BLaER1 (cell line): ENCODE data around the gene CFAP58.

Experiments used
- H3K27ac ChIP-seq: shearing (Covaris generic); formaldehyde crosslinking; 2 replicates; pipeline ENCODE4 v1.8.1; 2022
- H3K27me3 ChIP-seq: shearing (Covaris generic); formaldehyde crosslinking; 2 replicates; pipeline ENCODE4 v1.8.1; 2022
- H3K36me3 ChIP-seq: shearing (Covaris generic); formaldehyde crosslinking; 2 replicates; pipeline ENCODE4 v1.8.1; 2022
- H3K4me1 ChIP-seq: shearing (Covaris generic); formaldehyde crosslinking; 2 replicates; pipeline ENCODE4 v1.8.1; 2022
- H3K4me2 ChIP-seq: shearing (Covaris generic); formaldehyde crosslinking; 2 replicates; pipeline ENCODE4 v1.8.1; 2022
- H3K4me3 ChIP-seq: shearing (Covaris generic); formaldehyde crosslinking; 2 replicates; pipeline ENCODE4 v1.8.1; 2022
- H3K9ac ChIP-seq: shearing (Covaris generic); formaldehyde crosslinking; 2 replicates; pipeline ENCODE4 v1.8.1; 2022
- H3K9me3 ChIP-seq: shearing (Covaris generic); formaldehyde crosslinking; 2 replicates; pipeline ENCODE4 v1.8.1; 2022
- H4K20me1 ChIP-seq: shearing (Covaris generic); formaldehyde crosslinking; 2 replicates; pipeline ENCODE4 v1.8.1; 2022
- Cebpa-rat ChIP-seq: shearing (Covaris generic); IDR thresholded peaks from 2 replicates; pipeline ENCODE4 v1.8.1; 2022

Gene CFAP58

DNA sequence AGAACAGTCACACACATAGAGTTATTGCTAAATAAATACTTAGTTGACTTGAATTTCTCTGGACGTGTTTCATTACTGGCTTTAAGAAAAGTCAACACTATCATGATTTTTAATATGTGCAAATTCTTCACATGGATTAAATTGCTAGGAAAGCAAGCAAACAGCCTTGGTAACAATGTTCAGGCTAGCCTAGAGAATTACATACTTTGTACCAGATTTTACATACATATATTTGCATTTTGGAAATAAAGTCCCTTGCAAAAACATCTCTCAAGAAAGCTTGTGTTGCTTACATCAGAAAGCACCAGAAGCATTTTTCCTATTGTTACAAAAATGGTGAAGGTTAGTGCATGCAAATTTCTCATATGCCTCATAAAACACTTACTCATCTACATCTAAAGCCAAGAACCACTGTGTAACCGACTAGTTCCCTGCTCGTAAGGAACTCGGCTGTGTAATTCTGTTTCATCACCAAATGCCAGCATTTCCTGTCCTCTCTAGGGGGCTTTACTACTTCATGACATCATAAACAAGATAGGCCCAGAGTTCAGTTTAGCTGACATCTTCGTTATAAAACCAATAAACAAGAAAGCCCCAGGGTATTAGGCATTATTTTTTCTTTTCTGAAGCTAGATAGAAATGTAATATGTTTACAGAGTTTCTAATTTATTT, 87.8 kb downstream of the CFAP58 start:
- Histone ChIP-seq H3K9ac (no peak overlapping the region), H3K4me3 (no peak overlapping the region), H3K36me3 (no peaks in the 10 kb centered on the region), H3K4me1 (no peaks in the 10 kb centered on the region; the same call in 1 of the 2 replicates), H3K4me2 (no peak overlapping the region), H3K27ac (no peak overlapping the region), H3K9me3 (no peaks in the 10 kb centered on the region), H4K20me1 (no peaks in the 10 kb centered on the region), H3K27me3 (no peaks in the 10 kb centered on the region)
- TF ChIP-seq Cebpa-rat = no peak

- H3K9ac ChIP-seq = no peak overlapping the region
- no peaks in the 10 kb centered on the region for H3K9me3 ChIP-seq
- H3K4me2 ChIP-seq = no peak overlapping the region
- no peak overlapping the region for H3K27ac ChIP-seq
- peaks cover 14% of the 10 kb centered on the region for H3K4me1 ChIP-seq
- no peak for TF ChIP-seq Cebpa-rat
- no peaks in the 10 kb centered on the region for H3K27me3 ChIP-seq
- H3K4me3 ChIP-seq = no peak overlapping the region
- no peaks in the 10 kb centered on the region for H4K20me1 ChIP-seq
- no peaks in the 10 kb centered on the region for H3K36me3 ChIP-seq
Measured at GRCh38 chr10:104445359-104445758, 91.7 kb downstream of the CFAP58 start.

GRCh38 chr10:104446151-104446550, 92.5 kb downstream of the CFAP58 start:
- TF ChIP-seq Cebpa-rat = no peak
- no peaks in the 10 kb centered on the region for H3K27me3 ChIP-seq

GRCh38 chr10:104447331-104447730, 93.7 kb downstream of the CFAP58 start:
- Histone ChIP-seq H3K27ac (no peak overlapping the region), H3K9ac (no peak overlapping the region), H3K36me3 (no peaks in the 10 kb centered on the region), H3K9me3 (no peaks in the 10 kb centered on the region), H3K4me2 (no peak overlapping the region), H4K20me1 (no peaks in the 10 kb centered on the region), H3K4me1 (peaks cover 14% of the 10 kb centered on the region), H3K4me3 (no peak overlapping the region), H3K27me3 (no peaks in the 10 kb centered on the region)
- no peak for TF ChIP-seq Cebpa-rat

More at GRCh38 chr10:104446151-104446550, 92.5 kb downstream of the CFAP58 start:
- Histone ChIP-seq H3K4me1 (peaks cover 14% of the 10 kb centered on the region), H3K36me3 (no peaks in the 10 kb centered on the region), H3K9me3 (no peaks in the 10 kb centered on the region), H3K4me3 (no peak overlapping the region), H4K20me1 (no peaks in the 10 kb centered on the region), H3K9ac (no peak overlapping the region), H3K27ac (no peak overlapping the region), H3K4me2 (no peak overlapping the region)

DNA sequence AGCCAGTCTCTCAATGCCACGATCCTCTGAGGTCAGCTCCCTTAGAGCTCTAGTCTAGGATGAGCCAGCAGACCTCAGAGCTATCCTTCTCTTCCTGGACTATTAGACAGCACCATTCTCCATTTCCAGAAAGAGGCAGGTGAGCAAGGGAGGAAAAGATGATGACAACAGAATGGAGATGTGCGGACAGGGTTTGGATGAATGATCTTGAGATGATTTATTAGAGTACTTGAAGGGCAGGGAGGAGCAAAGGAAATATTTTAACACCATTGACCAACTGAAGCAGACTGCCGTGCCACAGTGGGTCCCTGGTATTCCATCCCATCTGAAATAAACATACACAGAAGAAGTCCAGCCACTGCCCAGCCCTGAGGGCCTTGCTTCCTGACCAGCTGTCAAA, 94.3 kb downstream of the CFAP58 start:
- H3K4me1 ChIP-seq = peaks cover 14% of the 10 kb centered on the region
- no peaks in the 10 kb centered on the region for H3K36me3 ChIP-seq
- no peaks in the 10 kb centered on the region for H4K20me1 ChIP-seq
- H3K9me3 ChIP-seq = no peaks in the 10 kb centered on the region
- H3K27ac ChIP-seq = no peak overlapping the region
- H3K27me3 ChIP-seq = no peaks in the 10 kb centered on the region
- no peak for TF ChIP-seq Cebpa-rat
- no peak overlapping the region for H3K9ac ChIP-seq
- H3K4me3 ChIP-seq = no peak overlapping the region
- H3K4me2 ChIP-seq = peak overlapping the region; percentile 33

- H3K36me3 ChIP-seq = no peaks in the 10 kb centered on the region
- no peak overlapping the region for H3K4me2 ChIP-seq
- no peak for TF ChIP-seq Cebpa-rat
- H3K27ac ChIP-seq = no peak overlapping the region
- H3K9ac ChIP-seq = no peak overlapping the region
- no peak overlapping the region for H3K4me3 ChIP-seq
- no peaks in the 10 kb centered on the region for H4K20me1 ChIP-seq
- H3K4me1 ChIP-seq = peaks cover 14% of the 10 kb centered on the region
- no peaks in the 10 kb centered on the region for H3K27me3 ChIP-seq
- H3K9me3 ChIP-seq = no peaks in the 10 kb centered on the region
Measured at GRCh38 chr10:104449391-104449790, 95.8 kb downstream of the CFAP58 start.

GRCh38 chr10:104450490-104450889, 96.9 kb downstream of the CFAP58 start:
- H4K20me1 ChIP-seq = no peaks in the 10 kb centered on the region
- H3K4me2 ChIP-seq = no peak overlapping the region
- no peak overlapping the region for H3K4me3 ChIP-seq
- H3K9me3 ChIP-seq = no peaks in the 10 kb centered on the region
- no peak overlapping the region for H3K9ac ChIP-seq
- H3K4me1 ChIP-seq = peaks cover 14% of the 10 kb centered on the region
- TF ChIP-seq Cebpa-rat = no peak
- no peak overlapping the region for H3K27ac ChIP-seq
- no peaks in the 10 kb centered on the region for H3K27me3 ChIP-seq
- H3K36me3 ChIP-seq = no peaks in the 10 kb centered on the region

GRCh38 chr10:104450954-104451353, 97.3 kb downstream of the CFAP58 start:
- Histone ChIP-seq H3K27ac (no peak overlapping the region), H3K9ac (no peak overlapping the region), H3K4me3 (no peak overlapping the region), H3K36me3 (no peaks in the 10 kb centered on the region), H4K20me1 (no peaks in the 10 kb centered on the region), H3K4me2 (no peak overlapping the region), H3K4me1 (peaks cover 19% of the 10 kb centered on the region), H3K9me3 (no peaks in the 10 kb centered on the region), H3K27me3 (no peaks in the 10 kb centered on the region)
- TF ChIP-seq Cebpa-rat = no peak

GRCh38 chr10:104452977-104453376, 99.3 kb downstream of the CFAP58 start:
- no peaks in the 10 kb centered on the region for H3K9me3 ChIP-seq
- no peak overlapping the region for H3K27ac ChIP-seq
- H3K4me2 ChIP-seq = no peak overlapping the region
- H3K36me3 ChIP-seq = no peaks in the 10 kb centered on the region
- H3K4me1 ChIP-seq = peaks cover 34% of the 10 kb centered on the region
- H3K4me3 ChIP-seq = no peak overlapping the region
- no peaks in the 10 kb centered on the region for H3K27me3 ChIP-seq
- no peak overlapping the region for H3K9ac ChIP-seq
- no peak for TF ChIP-seq Cebpa-rat
- no peaks in the 10 kb centered on the region for H4K20me1 ChIP-seq

DNA sequence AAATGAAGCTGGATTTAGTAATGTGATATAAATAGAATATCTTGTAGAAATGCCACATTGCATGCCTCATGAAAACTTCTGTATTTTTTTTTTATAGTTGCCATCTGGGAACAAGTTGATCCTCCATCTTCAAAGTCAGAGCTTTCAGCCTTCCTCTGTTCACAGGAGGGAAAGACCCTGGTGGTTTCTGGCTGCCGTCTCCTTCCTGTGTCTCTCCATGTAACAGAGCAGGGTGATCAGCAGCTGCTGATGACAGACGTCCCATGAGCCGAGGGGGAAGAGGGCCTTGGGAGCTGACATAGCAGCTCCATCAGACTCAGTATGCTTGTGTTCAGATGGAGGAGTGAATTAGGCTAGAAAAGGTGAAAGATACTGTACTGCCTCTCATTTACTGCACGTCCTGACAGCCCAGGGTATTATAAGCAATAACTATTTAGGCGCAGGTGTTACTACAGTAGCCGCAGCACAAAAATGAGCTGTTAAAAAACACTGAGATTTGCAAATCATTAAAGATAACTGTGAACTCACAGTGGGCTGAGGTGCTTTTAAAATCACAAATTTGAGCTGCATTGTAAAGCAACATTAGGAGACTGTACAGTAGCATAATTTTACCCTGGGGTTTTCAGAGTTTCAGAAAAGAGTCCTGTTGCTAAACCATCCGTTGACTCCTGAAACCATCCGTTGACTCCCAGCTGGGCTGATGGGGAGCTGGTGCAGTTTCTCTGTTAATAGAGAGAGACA, 103.3 kb downstream of the CFAP58 start:
- no peak for TF ChIP-seq Cebpa-rat
- H3K4me3 ChIP-seq = no peak overlapping the region
- no peaks in the 10 kb centered on the region for H4K20me1 ChIP-seq
- peaks cover 25% of the 10 kb centered on the region for H3K4me1 ChIP-seq
- peak overlapping the region; percentile 43 for H3K27ac ChIP-seq
- H3K9me3 ChIP-seq = peaks cover 6% of the 10 kb centered on the region; the same call in 1 of the 2 replicates
- H3K4me2 ChIP-seq = peak overlapping the region; percentile 62
- no peak overlapping the region for H3K9ac ChIP-seq
- H3K36me3 ChIP-seq = no peaks in the 10 kb centered on the region
- H3K27me3 ChIP-seq = no peaks in the 10 kb centered on the region
